ENCODE data around the gene ERBB2. TPM values are rescaled to one million over a fixed set of nuclear protein-coding genes. Genes with fewer than 3 reads are reported as not detected.
"Not testable (repeated sequence)": the region's sequence is repeated elsewhere in the genome, so short reads cannot be mapped to it uniquely, and the experiment has no call there.

Gene ERBB2
- polyA plus RNA-seq, 4 donors: 166 to 198 (median 183) TPM

- no peak for DNase-seq (ENCODE audit: low read depth in 4 of 4, low spot score in 3 of 4)
Observed at GRCh38 chr17:39719563-39720355, 19.9 kb downstream of the ERBB2 start.

- no peak for DNase-seq (ENCODE audit: low read depth in 4 of 4, low spot score in 3 of 4)
Observed at GRCh38 chr17:39722104-39722503, 22.2 kb downstream of the ERBB2 start.

- no peak for DNase-seq (ENCODE audit: low read depth in 4 of 4, low spot score in 3 of 4)
Observed at GRCh38 chr17:39722965-39723848, 23.3 kb downstream of the ERBB2 start.

GRCh38 chr17:39724731-39725130 lies 24.9 kb downstream of the ERBB2 start:
- no peak for DNase-seq (ENCODE audit: low read depth in 4 of 4, low spot score in 3 of 4)

- DNase-seq (ENCODE audit: low read depth in 4 of 4, low spot score in 3 of 4): not testable (repeated sequence)
Observed at GRCh38 chr17:39725923-39726322, 26.1 kb downstream of the ERBB2 start.

- DNase-seq (ENCODE audit: low read depth in 4 of 4, low spot score in 3 of 4): no peak
Observed at GRCh38 chr17:39726617-39727016, 26.8 kb downstream of the ERBB2 start.

GRCh38 chr17:39727556-39727955 lies 27.7 kb downstream of the ERBB2 start:
- no peak for DNase-seq (ENCODE audit: low read depth in 4 of 4, low spot score in 3 of 4)

- DNase-seq (ENCODE audit: low read depth in 4 of 4, low spot score in 3 of 4): no peak
Observed at GRCh38 chr17:39729280-39729851, 29.5 kb downstream of the ERBB2 start.

- DNase-seq (ENCODE audit: low read depth in 4 of 4, low spot score in 3 of 4): peak in 2 of 4 donors; percentile 77 to 83
Observed at GRCh38 chr17:39730095-39730921, 30.4 kb downstream of the ERBB2 start, which contains the start of gene MIEN1. Gene MIEN1, minus strand, starts transcription at chr17:39730532. Its CDS starts 37 bp downstream, at chr17:39730495.

- DNase-seq (ENCODE audit: low read depth in 4 of 4, low spot score in 3 of 4): no peak
Observed at GRCh38 chr17:39732586-39732985, 32.7 kb downstream of the ERBB2 start.

GRCh38 chr17:39735882-39736281 lies 36.0 kb downstream of the ERBB2 start:
- DNase-seq (ENCODE audit: low read depth in 4 of 4, low spot score in 3 of 4): no peak

- no peak for DNase-seq (ENCODE audit: low read depth in 4 of 4, low spot score in 3 of 4)
Observed at GRCh38 chr17:39736319-39737165, 36.7 kb downstream of the ERBB2 start.

GRCh38 chr17:39737206-39737759 lies 37.4 kb downstream of the ERBB2 start:
- no peak for DNase-seq (ENCODE audit: low read depth in 4 of 4, low spot score in 3 of 4)

- DNase-seq (ENCODE audit: low read depth in 4 of 4, low spot score in 3 of 4): peak in 1 of 4 donors; percentile 52
Observed at GRCh38 chr17:39737760-39738567, 38.1 kb downstream of the ERBB2 start, which contains the start of gene GRB7. Gene GRB7, plus strand, starts transcription at chr17:39737938. Its CDS starts 4,364 bp downstream, at chr17:39742302.

GRCh38 chr17:39738568-39738901 lies 38.7 kb downstream of the ERBB2 start:
- no peak for DNase-seq (ENCODE audit: low read depth in 4 of 4, low spot score in 3 of 4)

GRCh38 chr17:39738983-39739884 lies 39.4 kb downstream of the ERBB2 start:
- DNase-seq (ENCODE audit: low read depth in 4 of 4, low spot score in 3 of 4): peak in 3 of 4 donors; percentile 55 to 85 (median 80)

GRCh38 chr17:39739885-39740356 lies 40.1 kb downstream of the ERBB2 start:
- no peak for DNase-seq (ENCODE audit: low read depth in 4 of 4, low spot score in 3 of 4)

All from right renal pelvis (tissue), 4 donors.